Natural killer cell treated with Interleukin-12 subunit alpha and Interleukin-12 subunit beta and Interleukin-15 and Interleukin-18, amount 100 ng/mL, for 72 hours (primary cell): ENCODE results near the gene EVC2. TPM values are rescaled to one million over a fixed set of nuclear protein-coding genes. Genes with fewer than 3 reads are reported as not detected.

ENCODE experiments used
- ATAC-seq, 2 donors: fragments of 150-1000 bp; cut with Tn5 transposase in 1 of 2; sonication (Bioruptor Pico), chemical (Tn5 transposase) in 1 of 2; 2 replicates each; pipeline ENCODE4 v1.10.0; 2021
- DNase-seq: peaks from one replicate; pipeline ENCODE4 v3.0.0; 2022; ENCODE audit warnings: low spot score
- H3K27ac Mint-ChIP-seq, 2 donors: 1 replicate in 1 of 2; 2 replicates in 1 of 2; pipeline ENCODE4 v1.8.0; 2022; ENCODE audit warnings: mixed read lengths in 2 of 2, mild to moderate bottlenecking in 1 of 2, moderate library complexity in 1 of 2
- H3K27me3 Mint-ChIP-seq, 2 donors: 1 replicate in 1 of 2; 2 replicates in 1 of 2; pipeline ENCODE4 v1.8.0; 2022; ENCODE audit warnings: mixed read lengths in 2 of 2
- H3K36me3 Mint-ChIP-seq: one replicate; pipeline ENCODE4 v1.8.0; 2022; ENCODE audit warnings: mixed read lengths
- H3K4me1 Mint-ChIP-seq, 2 donors: 1 replicate in 1 of 2; 2 replicates in 1 of 2; pipeline ENCODE4 v1.8.0; 2022; ENCODE audit warnings: low read depth in 2 of 2, mixed read lengths in 2 of 2, mild to moderate bottlenecking in 1 of 2
- H3K4me3 Mint-ChIP-seq: one replicate; pipeline ENCODE4 v1.8.0; 2022; ENCODE audit warnings: mixed read lengths
- H3K9me3 Mint-ChIP-seq: 2 replicates; pipeline ENCODE4 v1.8.0; 2022; ENCODE audit warnings: mixed read lengths
- total RNA-seq, 2 donors: library from RNA; stranded (reverse); gene quantifications; one replicate each; pipeline ENCODE4 v1.2.3, GENCODE V29; 2022

Gene EVC2
- total RNA-seq, 2 donors from 2014 or later = 0.12 to 4.4 TPM

- DNase-seq (no peak), ATAC-seq (no peak)
- Mint-ChIP-seq H3K36me3 (peaks cover 18% of the 10 kb centered on the region), H3K4me1 (no peaks in the 10 kb centered on the region), H3K27ac (no peak overlapping the region), H3K4me3 (no peak overlapping the region), H3K9me3 (peaks cover 3% of the 10 kb centered on the region), H3K27me3 (peaks cover 3 to 7% of the 10 kb centered on the region in 2 donors)
Measured at GRCh38 chr4:5588046-5588445, 120.3 kb downstream of the EVC2 start.

GRCh38 chr4:5575941-5576340, 132.4 kb downstream of the EVC2 start:
- H3K27ac Mint-ChIP-seq = no peak overlapping the region
- DNase-seq = no peak
- peaks cover 7% of the 10 kb centered on the region in 2 donors for H3K27me3 Mint-ChIP-seq
- H3K36me3 Mint-ChIP-seq = peaks cover 2% of the 10 kb centered on the region
- no peaks in the 10 kb centered on the region for H3K4me1 Mint-ChIP-seq
- H3K4me3 Mint-ChIP-seq = no peak overlapping the region
- no peak for ATAC-seq
- H3K9me3 Mint-ChIP-seq = no peaks in the 10 kb centered on the region

GRCh38 chr4:5574386-5574785, 134.0 kb downstream of the EVC2 start:
- DNase-seq (no peak), ATAC-seq (no peak)
- H3K4me3 Mint-ChIP-seq = no peak overlapping the region
- no peaks in the 10 kb centered on the region for H3K4me1 Mint-ChIP-seq
- peaks cover 7% of the 10 kb centered on the region in 2 donors for H3K27me3 Mint-ChIP-seq
- no peak overlapping the region for H3K27ac Mint-ChIP-seq
- H3K36me3 Mint-ChIP-seq = no peaks in the 10 kb centered on the region
- no peaks in the 10 kb centered on the region for H3K9me3 Mint-ChIP-seq

GRCh38 chr4:5573965-5574364, 134.4 kb downstream of the EVC2 start:
- Mint-ChIP-seq H3K4me1 (no peaks in the 10 kb centered on the region), H3K4me3 (no peak overlapping the region), H3K27ac (no peak overlapping the region), H3K27me3 (peaks cover 5 to 7% of the 10 kb centered on the region in 2 donors), H3K36me3 (no peaks in the 10 kb centered on the region), H3K9me3 (no peaks in the 10 kb centered on the region)
- DNase-seq (no peak), ATAC-seq (no peak)

- Mint-ChIP-seq H3K4me1 (no peaks in the 10 kb centered on the region), H3K27ac (no peak overlapping the region), H3K36me3 (no peaks in the 10 kb centered on the region), H3K9me3 (no peaks in the 10 kb centered on the region), H3K27me3 (no peaks in the 10 kb centered on the region), H3K4me3 (no peak overlapping the region)
- no peak for ATAC-seq
- DNase-seq = no peak
Measured at GRCh38 chr4:5572751-5573150, 135.6 kb downstream of the EVC2 start.

GRCh38 chr4:5572114-5572513, 136.2 kb downstream of the EVC2 start:
- ATAC-seq = no peak
- H3K27me3 Mint-ChIP-seq = no peaks in the 10 kb centered on the region
- H3K4me1 Mint-ChIP-seq = no peaks in the 10 kb centered on the region
- no peak for DNase-seq
- H3K4me3 Mint-ChIP-seq = no peak overlapping the region
- no peaks in the 10 kb centered on the region for H3K9me3 Mint-ChIP-seq
- H3K27ac Mint-ChIP-seq = no peak overlapping the region
- no peaks in the 10 kb centered on the region for H3K36me3 Mint-ChIP-seq

GRCh38 chr4:5571646-5572045, 136.7 kb downstream of the EVC2 start:
- ATAC-seq (no peak), DNase-seq (no peak)
- Mint-ChIP-seq H3K4me1 (no peaks in the 10 kb centered on the region), H3K27ac (no peak overlapping the region), H3K9me3 (no peaks in the 10 kb centered on the region), H3K36me3 (no peaks in the 10 kb centered on the region), H3K27me3 (no peaks in the 10 kb centered on the region), H3K4me3 (no peak overlapping the region)

GRCh38 chr4:5569451-5569850, 138.9 kb downstream of the EVC2 start:
- H3K9me3 Mint-ChIP-seq = no peaks in the 10 kb centered on the region
- H3K36me3 Mint-ChIP-seq = no peaks in the 10 kb centered on the region
- no peak overlapping the region for H3K4me3 Mint-ChIP-seq
- H3K27me3 Mint-ChIP-seq = no peaks in the 10 kb centered on the region
- ATAC-seq = no peak
- DNase-seq = no peak
- H3K27ac Mint-ChIP-seq = no peak overlapping the region
- no peaks in the 10 kb centered on the region for H3K4me1 Mint-ChIP-seq

GRCh38 chr4:5568931-5569330, 139.4 kb downstream of the EVC2 start:
- Mint-ChIP-seq H3K36me3 (no peaks in the 10 kb centered on the region), H3K27ac (no peak overlapping the region), H3K9me3 (no peaks in the 10 kb centered on the region), H3K4me3 (no peak overlapping the region), H3K4me1 (no peaks in the 10 kb centered on the region), H3K27me3 (no peaks in the 10 kb centered on the region)
- peak in 1 of 2 donors; percentile 19 for ATAC-seq
- DNase-seq = no peak

- no peaks in the 10 kb centered on the region for H3K4me1 Mint-ChIP-seq
- ATAC-seq (no peak), DNase-seq (no peak)
- H3K27ac Mint-ChIP-seq = no peak overlapping the region
- no peaks in the 10 kb centered on the region for H3K9me3 Mint-ChIP-seq
- H3K4me3 Mint-ChIP-seq = no peak overlapping the region
- H3K36me3 Mint-ChIP-seq = no peaks in the 10 kb centered on the region
- no peaks in the 10 kb centered on the region for H3K27me3 Mint-ChIP-seq
Measured at GRCh38 chr4:5568336-5568735, 140.0 kb downstream of the EVC2 start.

GRCh38 chr4:5566991-5567390, 141.4 kb downstream of the EVC2 start:
- H3K4me1 Mint-ChIP-seq = no peaks in the 10 kb centered on the region
- no peak overlapping the region for H3K4me3 Mint-ChIP-seq

GRCh38 chr4:5566526-5566925, 141.8 kb downstream of the EVC2 start:
- Mint-ChIP-seq H3K4me1 (no peaks in the 10 kb centered on the region), H3K27me3 (no peaks in the 10 kb centered on the region), H3K27ac (no peak overlapping the region), H3K36me3 (no peaks in the 10 kb centered on the region), H3K4me3 (no peak overlapping the region), H3K9me3 (no peaks in the 10 kb centered on the region)
- ATAC-seq (no peak), DNase-seq (no peak)

More at GRCh38 chr4:5566991-5567390, 141.4 kb downstream of the EVC2 start:
- Mint-ChIP-seq H3K27me3 (no peaks in the 10 kb centered on the region), H3K27ac (no peak overlapping the region), H3K36me3 (no peaks in the 10 kb centered on the region), H3K9me3 (no peaks in the 10 kb centered on the region)
- ATAC-seq = no peak
- no peak for DNase-seq

- H3K27ac Mint-ChIP-seq = no peak overlapping the region
- no peak for DNase-seq
- H3K4me3 Mint-ChIP-seq = no peak overlapping the region
- no peaks in the 10 kb centered on the region for H3K36me3 Mint-ChIP-seq
- no peaks in the 10 kb centered on the region for H3K9me3 Mint-ChIP-seq
- H3K27me3 Mint-ChIP-seq = no peaks in the 10 kb centered on the region
- no peaks in the 10 kb centered on the region for H3K4me1 Mint-ChIP-seq
- ATAC-seq = no peak
Measured at GRCh38 chr4:5563856-5564255, 144.5 kb downstream of the EVC2 start.

- no peaks in the 10 kb centered on the region for H3K4me1 Mint-ChIP-seq
- H3K27ac Mint-ChIP-seq = no peak overlapping the region
Measured at GRCh38 chr4:5562476-5562875, 145.9 kb downstream of the EVC2 start.

GRCh38 chr4:5561286-5561685, 147.1 kb downstream of the EVC2 start:
- no peak overlapping the region for H3K27ac Mint-ChIP-seq
- H3K36me3 Mint-ChIP-seq = no peaks in the 10 kb centered on the region
- no peaks in the 10 kb centered on the region for H3K9me3 Mint-ChIP-seq
- no peak overlapping the region for H3K4me3 Mint-ChIP-seq
- no peak for ATAC-seq
- H3K27me3 Mint-ChIP-seq = no peaks in the 10 kb centered on the region
- DNase-seq = no peak
- no peaks in the 10 kb centered on the region for H3K4me1 Mint-ChIP-seq

More at GRCh38 chr4:5562476-5562875, 145.9 kb downstream of the EVC2 start:
- ATAC-seq (no peak), DNase-seq (no peak)
- no peaks in the 10 kb centered on the region for H3K9me3 Mint-ChIP-seq
- H3K36me3 Mint-ChIP-seq = no peaks in the 10 kb centered on the region
- no peaks in the 10 kb centered on the region for H3K27me3 Mint-ChIP-seq
- no peak overlapping the region for H3K4me3 Mint-ChIP-seq
